OCI-LY1 (cell line): ENCODE data around the gene SERPINA6.
"Not testable (repeated sequence)": the region's sequence is repeated elsewhere in the genome, so short reads cannot be mapped to it uniquely, and the experiment has no call there.

Experiments used
- CTCF ChIP-seq: fragments of 200-600 bp; sonication (generic), shearing (Covaris generic); IDR thresholded peaks from 2 replicates; pipeline ENCODE4 v1.5.1; 2017; ENCODE audit warnings: mild to moderate bottlenecking, antibody characterized with exemption, low read length, moderate library complexity, mixed read lengths
- EZH2 ChIP-seq: fragments of 200-600 bp; sonication (generic), shearing (Covaris generic); IDR thresholded peaks from 2 replicates; pipeline ENCODE4 v1.8.0; 2017; ENCODE audit warnings: borderline replicate concordance, mixed run types, mild to moderate bottlenecking, antibody characterized with exemption, low read length, moderate library complexity, mixed read lengths

- not testable (repeated sequence) for TF ChIP-seq CTCF, EZH2
Measured at GRCh38 chr14:94296181-94296545, 27.0 kb downstream of the SERPINA6 start.
